Rectal smooth muscle tissue (tissue), 1 donor: ENCODE data around the gene ADAMTS14.
"Not testable (repeated sequence)": the region's sequence is repeated elsewhere in the genome, so short reads cannot be mapped to it uniquely, and the experiment has no call there.

Experiments
- H3K27ac ChIP-seq: one replicate; pipeline ENCODE4 v1.7.0; 2013; ENCODE audit warnings: low read depth, low read length, inconsistent platforms
- H3K27me3 ChIP-seq: one replicate; pipeline ENCODE4 v1.7.0; 2013; ENCODE audit warnings: low read length; ENCODE audit not compliant: control insufficient read depth, insufficient read depth
- H3K36me3 ChIP-seq: one replicate; pipeline ENCODE4 v1.7.0; 2013; ENCODE audit warnings: low read length; ENCODE audit not compliant: control insufficient read depth, insufficient read depth
- H3K4me1 ChIP-seq: one replicate; pipeline ENCODE4 v1.7.0; 2013; ENCODE audit warnings: low read length; ENCODE audit not compliant: control insufficient read depth, insufficient read depth
- H3K4me3 ChIP-seq: one replicate; pipeline ENCODE4 v1.7.0; 2013; ENCODE audit warnings: low read length
- H3K9ac ChIP-seq: one replicate; pipeline ENCODE4 v1.7.0; 2013; ENCODE audit warnings: low read length

Gene ADAMTS14

GRCh38 chr10:70757856-70758255, 85.5 kb downstream of the ADAMTS14 start:
- Histone ChIP-seq H3K9ac (no peak overlapping the region), H3K36me3 (no peaks in the 10 kb centered on the region), H3K4me3 (no peak overlapping the region), H3K27me3 (no peaks in the 10 kb centered on the region), H3K27ac (no peak overlapping the region), H3K4me1 (no peaks in the 10 kb centered on the region)

DNA sequence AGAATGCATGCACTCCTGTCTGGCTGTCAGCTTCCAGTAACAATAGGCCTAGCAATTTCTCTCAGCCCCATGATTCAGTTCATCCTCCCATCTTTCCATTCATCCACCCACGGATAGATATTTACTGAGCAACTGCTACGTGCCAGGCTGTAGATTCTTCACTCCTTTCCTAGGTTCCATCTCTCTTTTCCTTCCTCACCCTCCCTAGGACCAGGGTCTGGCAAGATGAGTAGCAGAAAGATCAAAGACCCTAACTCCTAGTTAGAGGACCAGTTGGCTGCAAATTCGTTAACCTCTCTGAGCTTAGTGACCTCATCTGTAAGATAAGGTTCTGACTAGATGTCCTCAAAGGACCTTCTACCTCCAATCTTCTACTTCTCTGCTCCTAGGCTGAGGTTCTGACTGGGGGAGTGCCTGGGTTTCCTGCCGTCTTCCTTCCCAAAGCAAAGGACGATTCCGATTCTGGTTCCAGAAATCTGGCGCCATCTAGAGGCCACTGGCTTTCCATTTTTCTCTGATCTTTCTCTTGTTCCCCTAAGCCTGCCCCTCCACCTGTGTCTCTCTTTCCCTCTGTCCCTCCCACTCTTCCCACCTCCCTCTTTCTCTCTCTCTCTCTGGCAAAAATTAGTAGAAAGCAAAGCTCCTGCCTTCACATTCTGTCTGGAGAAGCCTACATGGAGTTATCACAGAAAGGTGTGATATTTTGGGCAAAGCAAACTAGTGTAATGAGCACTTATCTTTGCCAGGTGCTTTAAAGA, 86.6 kb downstream of the ADAMTS14 start:
- Histone ChIP-seq H3K4me1 (no peaks in the 10 kb centered on the region), H3K9ac (no peak overlapping the region), H3K27me3 (no peaks in the 10 kb centered on the region), H3K27ac (no peak overlapping the region), H3K4me3 (no peak overlapping the region), H3K36me3 (no peaks in the 10 kb centered on the region)

- Histone ChIP-seq H3K9ac (no peak overlapping the region), H3K4me3 (no peak overlapping the region), H3K4me1 (no peaks in the 10 kb centered on the region), H3K27ac (no peak overlapping the region), H3K27me3 (no peaks in the 10 kb centered on the region), H3K36me3 (no peaks in the 10 kb centered on the region)
Measured at GRCh38 chr10:70759781-70760180, 87.5 kb downstream of the ADAMTS14 start.

DNA sequence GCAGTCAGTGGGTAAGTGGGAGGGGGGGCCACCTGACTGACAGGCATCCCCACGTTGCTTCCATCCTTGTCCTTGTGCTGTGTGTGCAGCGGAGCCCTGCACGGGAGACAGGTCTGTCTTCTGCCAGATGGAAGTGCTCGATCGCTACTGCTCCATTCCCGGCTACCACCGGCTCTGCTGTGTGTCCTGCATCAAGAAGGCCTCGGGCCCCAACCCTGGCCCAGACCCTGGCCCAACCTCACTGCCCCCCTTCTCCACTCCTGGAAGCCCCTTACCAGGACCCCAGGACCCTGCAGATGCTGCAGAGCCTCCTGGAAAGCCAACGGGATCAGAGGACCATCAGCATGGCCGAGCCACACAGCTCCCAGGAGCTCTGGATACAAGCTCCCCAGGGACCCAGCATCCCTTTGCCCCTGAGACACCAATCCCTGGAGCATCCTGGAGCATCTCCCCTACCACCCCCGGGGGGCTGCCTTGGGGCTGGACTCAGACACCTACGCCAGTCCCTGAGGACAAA, 88.0 kb downstream of the ADAMTS14 start:
- H3K9ac ChIP-seq = no peak overlapping the region
- no peaks in the 10 kb centered on the region for H3K27me3 ChIP-seq
- no peak overlapping the region for H3K27ac ChIP-seq
- H3K4me1 ChIP-seq = no peaks in the 10 kb centered on the region
- no peak overlapping the region for H3K4me3 ChIP-seq
- no peaks in the 10 kb centered on the region for H3K36me3 ChIP-seq

- no peak overlapping the region for H3K4me3 ChIP-seq
- H3K4me1 ChIP-seq = no peaks in the 10 kb centered on the region
- no peak overlapping the region for H3K27ac ChIP-seq
- H3K36me3 ChIP-seq = no peaks in the 10 kb centered on the region
- no peaks in the 10 kb centered on the region for H3K27me3 ChIP-seq
- H3K9ac ChIP-seq = no peak overlapping the region
Measured at GRCh38 chr10:70761031-70761601, 88.8 kb downstream of the ADAMTS14 start.

DNA sequence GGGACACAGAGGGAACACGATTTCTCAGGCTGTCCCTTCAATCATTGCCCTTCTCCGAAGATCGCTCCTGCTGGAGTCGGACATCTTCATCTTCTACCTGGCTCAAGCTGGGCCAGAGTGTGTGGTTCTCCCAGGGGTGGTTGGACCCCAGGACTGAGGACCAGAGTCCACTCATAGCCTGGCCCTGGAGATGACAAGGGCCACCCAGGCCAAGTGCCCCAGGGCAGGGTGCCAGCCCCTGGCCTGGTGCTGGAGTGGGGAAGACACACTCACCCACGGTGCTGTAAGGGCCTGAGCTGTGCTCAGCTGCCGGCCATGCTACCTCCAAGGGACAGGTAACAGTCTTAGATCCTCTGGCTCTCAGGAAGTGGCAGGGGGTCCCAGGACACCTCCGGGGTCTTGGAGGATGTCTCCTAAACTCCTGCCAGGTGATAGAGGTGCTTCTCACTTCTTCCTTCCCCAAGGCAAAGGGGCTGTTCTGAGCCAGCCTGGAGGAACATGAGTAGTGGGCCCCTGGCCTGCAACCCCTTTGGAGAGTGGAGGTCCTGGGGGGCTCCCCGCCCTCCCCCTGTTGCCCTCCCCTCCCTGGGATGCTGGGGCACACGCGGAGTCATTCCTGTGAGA, 89.5 kb downstream of the ADAMTS14 start:
- no peaks in the 10 kb centered on the region for H3K36me3 ChIP-seq
- H3K4me1 ChIP-seq = no peaks in the 10 kb centered on the region
- H3K4me3 ChIP-seq = no peak overlapping the region
- no peak overlapping the region for H3K9ac ChIP-seq
- H3K27me3 ChIP-seq = no peaks in the 10 kb centered on the region
- H3K27ac ChIP-seq = no peak overlapping the region

DNA sequence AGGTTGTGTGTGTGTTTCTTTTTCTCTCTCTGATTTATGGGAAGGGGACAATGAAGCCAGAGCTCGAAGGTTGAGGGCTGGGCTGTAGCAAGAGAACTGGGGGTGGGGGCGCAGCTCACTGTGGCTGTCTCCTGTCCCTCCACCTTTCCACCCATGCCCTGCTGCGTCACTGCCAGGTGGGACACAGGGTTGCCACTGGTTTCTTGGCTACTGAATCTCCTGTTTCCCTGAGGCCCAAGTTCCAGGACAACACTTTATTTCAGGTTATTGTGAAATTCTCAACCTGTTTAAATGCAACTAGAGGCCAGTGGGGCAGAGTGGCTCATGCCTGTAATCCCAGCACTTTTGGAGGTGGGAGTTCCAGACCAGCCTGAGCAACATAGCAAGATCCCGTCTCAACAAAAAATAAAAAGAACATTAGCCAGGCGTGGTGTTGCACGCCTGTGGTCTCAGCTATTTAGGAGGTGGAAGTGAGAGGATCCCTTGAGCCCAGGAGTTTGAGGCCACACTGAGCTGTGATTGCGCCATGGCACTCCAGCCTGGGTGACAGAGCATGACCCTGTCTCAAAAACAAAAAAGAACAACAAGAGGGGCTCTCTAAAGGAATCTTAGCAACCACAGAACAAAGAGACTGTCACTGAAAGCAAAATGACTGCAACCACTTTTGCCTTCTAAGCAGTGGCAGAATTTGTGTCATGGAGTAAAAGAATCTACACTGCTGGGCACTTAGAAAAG, 90.3 kb downstream of the ADAMTS14 start:
- Histone ChIP-seq H3K4me1 (no peaks in the 10 kb centered on the region), H3K4me3 (no peak overlapping the region), H3K27me3 (no peaks in the 10 kb centered on the region), H3K9ac (no peak overlapping the region), H3K36me3 (no peaks in the 10 kb centered on the region), H3K27ac (no peak overlapping the region)

GRCh38 chr10:70763567-70763966, 91.3 kb downstream of the ADAMTS14 start:
- no peak overlapping the region for H3K27ac ChIP-seq
- H3K4me3 ChIP-seq = no peak overlapping the region
- H3K4me1 ChIP-seq = no peaks in the 10 kb centered on the region
- H3K9ac ChIP-seq = no peak overlapping the region
- no peaks in the 10 kb centered on the region for H3K36me3 ChIP-seq
- H3K27me3 ChIP-seq = no peaks in the 10 kb centered on the region

DNA sequence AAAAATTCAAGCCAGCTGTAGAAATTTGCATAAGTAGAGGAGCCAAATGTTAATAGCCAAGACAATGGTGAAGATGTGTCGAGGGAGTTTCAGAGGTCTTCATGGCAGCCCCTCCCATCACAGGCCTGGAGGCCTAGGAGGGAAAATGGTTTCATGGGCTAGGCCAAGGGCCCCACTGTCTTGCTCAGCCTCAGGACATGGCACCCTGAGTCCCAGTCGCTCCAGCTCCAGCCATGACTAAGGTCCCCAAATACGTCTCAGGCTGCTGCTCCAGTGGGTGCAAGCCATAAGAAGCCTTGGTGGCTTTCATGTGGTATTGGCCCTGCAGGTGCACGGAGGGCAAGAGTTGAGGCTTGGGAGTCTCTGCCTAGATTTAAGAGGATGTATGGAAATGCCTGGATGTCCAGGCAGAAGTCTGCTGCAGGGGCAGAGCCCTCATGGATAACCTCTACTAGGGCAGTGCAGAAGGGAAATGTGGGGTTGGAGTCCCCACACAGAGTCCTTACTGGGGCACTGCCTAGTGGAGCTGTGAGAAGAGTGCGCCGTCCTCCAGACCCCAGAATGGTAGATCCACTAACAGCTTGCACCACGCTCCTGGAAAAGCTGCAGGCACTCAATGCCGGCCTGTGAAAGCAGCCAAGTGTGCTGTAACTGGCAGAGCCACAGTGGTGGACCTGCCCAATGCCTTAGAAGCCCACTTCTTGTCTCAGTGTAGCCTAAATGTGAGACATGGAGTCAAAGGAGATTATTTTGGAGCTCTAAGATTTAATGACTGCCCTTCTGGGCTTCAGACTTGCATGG, 93.7 kb downstream of the ADAMTS14 start:
- no peak overlapping the region for H3K27ac ChIP-seq
- no peaks in the 10 kb centered on the region for H3K36me3 ChIP-seq
- H3K4me1 ChIP-seq = no peaks in the 10 kb centered on the region
- H3K9ac ChIP-seq = no peak overlapping the region
- H3K27me3 ChIP-seq = no peaks in the 10 kb centered on the region
- H3K4me3 ChIP-seq = no peak overlapping the region

DNA sequence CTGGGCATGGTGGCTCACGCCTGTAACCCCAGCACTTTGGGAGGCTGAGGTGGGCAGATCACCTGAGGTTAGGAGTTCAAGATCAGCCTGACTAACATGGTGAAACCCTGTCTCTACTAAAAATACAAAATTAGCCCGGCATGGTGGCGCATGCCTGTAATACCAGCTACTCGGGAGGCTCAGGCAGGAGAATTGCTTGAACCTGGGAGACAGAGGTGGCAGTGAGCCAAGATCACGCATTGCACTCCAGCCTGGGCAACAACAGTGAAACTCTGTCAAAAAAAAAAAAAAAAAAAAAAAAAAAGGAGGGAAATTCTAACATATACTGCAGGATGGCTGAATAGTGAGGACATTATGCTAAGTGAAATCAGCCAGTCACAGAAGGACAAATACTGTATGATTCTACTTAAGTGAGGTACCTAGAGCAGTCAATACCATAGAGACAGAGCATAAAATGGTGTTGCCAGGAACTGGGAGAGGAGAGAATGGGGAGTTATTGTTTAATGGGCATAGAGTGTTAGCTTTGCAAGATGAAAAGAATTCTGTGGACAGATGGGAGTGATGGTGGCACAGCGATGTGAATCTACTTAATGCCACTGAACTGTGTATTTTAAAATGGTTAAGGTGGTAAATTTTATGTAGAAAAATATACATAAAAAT, 95.8 kb downstream of the ADAMTS14 start:
- not testable (repeated sequence) for H3K4me1 ChIP-seq, H3K9ac ChIP-seq, H3K27me3 ChIP-seq, H3K4me3 ChIP-seq, H3K27ac ChIP-seq, H3K36me3 ChIP-seq

- Histone ChIP-seq H3K9ac (no peak overlapping the region), H3K27me3 (no peaks in the 10 kb centered on the region), H3K4me3 (no peak overlapping the region), H3K4me1 (no peaks in the 10 kb centered on the region), H3K36me3 (no peaks in the 10 kb centered on the region), H3K27ac (no peak overlapping the region)
Measured at GRCh38 chr10:70769121-70769520, 96.8 kb downstream of the ADAMTS14 start.
